CD14-positive monocyte (primary cell): ENCODE measurements around the gene ARID3B. TPM values are rescaled to one million over a fixed set of nuclear protein-coding genes. Genes with fewer than 3 reads are reported as not detected.
A peak's percentile ranks its signal among the peaks of the same experiment; 100 is the strongest.

Experiments used
- DNase-seq, 3 donors: peaks; one replicate each; pipeline ENCODE4 v3.0.0-alpha.2; 2011 to 2022
- H2AFZ ChIP-seq: 2 replicates; pipeline ENCODE4 v1.6.0; 2012; ENCODE audit warnings: mild to moderate bottlenecking, low read depth, low read length, inconsistent platforms; ENCODE audit not compliant: insufficient read depth, poor library complexity, severe bottlenecking
- H3K27ac ChIP-seq, 2 donors: 1 replicate in 1 of 2; 2 replicates in 1 of 2; pipeline ENCODE4 v1.5.1; 2012 to 2013; ENCODE audit warnings: low read length in 2 of 2, control low read depth in 1 of 2, inconsistent platforms in 1 of 2, low read depth in 1 of 2, mild to moderate bottlenecking in 1 of 2
- H3K27me3 ChIP-seq, 2 donors: one replicate each; pipeline versions ENCODE4 v1.6.0 to v1.6.1; 2011 to 2013; ENCODE audit warnings: low read length in 2 of 2; ENCODE audit not compliant: control insufficient read depth in 2 of 2, insufficient read depth in 2 of 2
- H3K36me3 ChIP-seq, 2 donors: replicated peaks in 1 of 2; 1 replicate in 1 of 2; 2 replicates in 1 of 2; pipeline versions ENCODE4 v1.5.1 to v1.6.1; 2012 to 2013; ENCODE audit warnings: low read length in 2 of 2, control low read depth in 1 of 2, inconsistent platforms in 1 of 2, mild to moderate bottlenecking in 1 of 2; ENCODE audit not compliant: insufficient read depth in 2 of 2, control insufficient read depth in 1 of 2
- H3K4me1 ChIP-seq, 2 donors: 1 replicate in 1 of 2; 2 replicates in 1 of 2; pipeline versions ENCODE4 v1.5.1 to v1.6.1; 2012 to 2013; ENCODE audit warnings: low read length in 2 of 2, control low read depth in 1 of 2, inconsistent platforms in 1 of 2, mild to moderate bottlenecking in 1 of 2, moderate library complexity in 1 of 2; ENCODE audit not compliant: insufficient read depth in 2 of 2, control insufficient read depth in 1 of 2
- H3K4me2 ChIP-seq: replicated peaks from 2 replicates; pipeline ENCODE3; 2012; ENCODE audit warnings: low read length, moderate library complexity, mild to moderate bottlenecking; ENCODE audit not compliant: poor library complexity, severe bottlenecking; ENCODE audit errors: extremely low read depth
- H3K4me3 ChIP-seq, 3 experiments: fragments of 200-600 bp in 1 of 3; sonication (generic) in 1 of 3; replicated peaks in 1 of 3; 1 replicate in 2 of 3; 2 replicates in 1 of 3; pipeline ENCODE4 v1.5.1; 2011 to 2013; ENCODE audit warnings: low read length in 3 of 3, mild to moderate bottlenecking in 3 of 3, control low read depth in 2 of 3, low read depth in 2 of 3, inconsistent platforms in 1 of 3, moderate library complexity in 1 of 3
- H3K79me2 ChIP-seq: 2 replicates; pipeline ENCODE4 v1.6.0; 2012; ENCODE audit warnings: mild to moderate bottlenecking, control low read depth, inconsistent platforms, low read length, moderate library complexity; ENCODE audit not compliant: insufficient read depth
- H3K9ac ChIP-seq: 2 replicates; pipeline ENCODE4 v1.6.0; 2017; ENCODE audit warnings: low read length, mild to moderate bottlenecking; ENCODE audit not compliant: insufficient read depth, poor library complexity, severe bottlenecking
- H3K9me3 ChIP-seq, 2 donors: replicated peaks in 1 of 2; 1 replicate in 1 of 2; 2 replicates in 1 of 2; pipeline versions ENCODE4 v1.5.1 to v1.6.1; 2012 to 2013; ENCODE audit warnings: low read length in 2 of 2, control low read depth in 1 of 2; ENCODE audit not compliant: control insufficient read depth in 1 of 2, insufficient read depth in 1 of 2
- H4K20me1 ChIP-seq: 2 replicates; pipeline ENCODE4 v1.6.0; 2012; ENCODE audit warnings: mild to moderate bottlenecking, low read length, control low read depth, moderate library complexity; ENCODE audit not compliant: insufficient read depth
- H3K27ac Mint-ChIP-seq, 7 donors: one replicate each; pipeline ENCODE4 v1.8.0; 2020; ENCODE audit warnings: mild to moderate bottlenecking in 7 of 7, mixed read lengths in 7 of 7, moderate library complexity in 6 of 7, inconsistent platforms in 2 of 7
- H3K27me3 Mint-ChIP-seq, 3 donors: one replicate each; pipeline ENCODE4 v1.8.0; 2021 to 2022; ENCODE audit warnings: low read depth in 3 of 3, mild to moderate bottlenecking in 3 of 3, mixed read lengths in 3 of 3, moderate library complexity in 3 of 3, inconsistent platforms in 1 of 3
- H3K36me3 Mint-ChIP-seq, 2 donors: one replicate each; pipeline ENCODE4 v1.8.0; 2020; ENCODE audit warnings: mixed read lengths in 2 of 2, inconsistent platforms in 1 of 2, mild to moderate bottlenecking in 1 of 2
- H3K4me1 Mint-ChIP-seq: one replicate; pipeline ENCODE4 v1.8.0; 2020; ENCODE audit warnings: mild to moderate bottlenecking, mixed read lengths
- H3K4me3 Mint-ChIP-seq, 2 donors: one replicate each; pipeline ENCODE4 v1.8.0; 2020; ENCODE audit warnings: mild to moderate bottlenecking in 2 of 2, mixed read lengths in 2 of 2, moderate library complexity in 1 of 2
- H3K9me3 Mint-ChIP-seq, 7 donors: one replicate each; pipeline ENCODE4 v1.8.0; 2020 to 2022; ENCODE audit warnings: mixed read lengths in 7 of 7, mild to moderate bottlenecking in 6 of 7, moderate library complexity in 6 of 7, inconsistent platforms in 2 of 7
- WGBS: methylation state at CpG from one replicate; pipeline ENCODE4 v1.1.5; 2013; ENCODE audit warnings: missing lambda C conversion rate; ENCODE audit not compliant: insufficient coverage; 5-methylcytosine and 5-hydroxymethylcytosine counted together
- intact Hi-C, 2 donors: fragments of 100-400 bp; cut with micrococcal nuclease; formaldehyde crosslinking; loops; one replicate each; pipeline versions ENCODE4 v1.15.0 to v1.15.1; 2023
- polyA plus RNA-seq, 3 donors: library from polyadenylated mRNA; depleted of rRNA in 1 of 3; unstranded in 2 of 3; stranded (reverse) in 1 of 3; fragments of 300-500 nt in 2 of 3; fragments of >200 nt in 1 of 3; fragmentation: Illumina TruSeq in 2 of 3; gene quantifications; 1 replicate in 2 of 3; 2 replicates in 1 of 3; pipeline ENCODE4 v1.2.3, GENCODE V29; 2012 to 2021
- TF ChIP-seq, protein P1 (sequence below): fragments of 200-600 bp; IDR thresholded peaks from one replicate; pipeline ENCODE4 v1.8.0; 2022; ENCODE audit warnings: antibody characterized with exemption, mild to moderate bottlenecking

The ARID3B gene
- polyA plus RNA-seq, 3 donors = 2.3 to 17.4 (median 4.4) TPM

DNA sequence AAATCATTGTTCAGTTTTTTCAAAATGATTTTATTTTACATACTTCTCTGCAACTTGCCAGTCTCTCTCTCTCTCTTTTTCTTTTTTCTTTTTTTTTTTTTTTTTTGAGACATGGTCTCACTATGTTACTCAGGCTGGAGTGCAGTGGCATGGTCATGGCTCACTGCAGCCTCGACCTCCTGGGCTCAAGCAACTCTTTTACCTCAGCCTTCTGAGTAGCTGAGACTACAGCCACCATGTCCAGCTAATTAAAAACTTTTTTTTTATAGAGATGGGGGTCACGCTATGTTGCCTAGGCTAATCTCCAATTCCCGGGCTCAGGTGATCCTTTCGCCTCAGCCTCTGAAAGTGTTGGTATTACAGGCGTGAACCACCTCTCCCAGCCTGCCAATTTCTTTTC lies 12.1 kb upstream of the ARID3B start:
- peaks cover 0 to 1% (median 0%) of the 10 kb centered on the region in 3 donors for H3K27me3 Mint-ChIP-seq
- H3K4me3 Mint-ChIP-seq = no peak overlapping the region
- H3K9ac ChIP-seq = no peak overlapping the region
- H3K4me3 ChIP-seq = no peak overlapping the region
- H3K4me1 Mint-ChIP-seq = peaks cover 16% of the 10 kb centered on the region
- H2AFZ ChIP-seq = no peak overlapping the region
- no CpG with 5 or more reads among the region's 5 CpGs for WGBS
- H3K79me2 ChIP-seq = no peaks in the 10 kb centered on the region
- peaks cover 9 to 10% of the 10 kb centered on the region in 2 donors for H3K4me1 ChIP-seq
- TF ChIP-seq, protein P1, sequence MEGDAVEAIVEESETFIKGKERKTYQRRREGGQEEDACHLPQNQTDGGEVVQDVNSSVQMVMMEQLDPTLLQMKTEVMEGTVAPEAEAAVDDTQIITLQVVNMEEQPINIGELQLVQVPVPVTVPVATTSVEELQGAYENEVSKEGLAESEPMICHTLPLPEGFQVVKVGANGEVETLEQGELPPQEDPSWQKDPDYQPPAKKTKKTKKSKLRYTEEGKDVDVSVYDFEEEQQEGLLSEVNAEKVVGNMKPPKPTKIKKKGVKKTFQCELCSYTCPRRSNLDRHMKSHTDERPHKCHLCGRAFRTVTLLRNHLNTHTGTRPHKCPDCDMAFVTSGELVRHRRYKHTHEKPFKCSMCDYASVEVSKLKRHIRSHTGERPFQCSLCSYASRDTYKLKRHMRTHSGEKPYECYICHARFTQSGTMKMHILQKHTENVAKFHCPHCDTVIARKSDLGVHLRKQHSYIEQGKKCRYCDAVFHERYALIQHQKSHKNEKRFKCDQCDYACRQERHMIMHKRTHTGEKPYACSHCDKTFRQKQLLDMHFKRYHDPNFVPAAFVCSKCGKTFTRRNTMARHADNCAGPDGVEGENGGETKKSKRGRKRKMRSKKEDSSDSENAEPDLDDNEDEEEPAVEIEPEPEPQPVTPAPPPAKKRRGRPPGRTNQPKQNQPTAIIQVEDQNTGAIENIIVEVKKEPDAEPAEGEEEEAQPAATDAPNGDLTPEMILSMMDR = no peak
- no peaks in the 10 kb centered on the region for H4K20me1 ChIP-seq
- H3K27me3 ChIP-seq = no peaks in the 10 kb centered on the region
- DNase-seq = no peak
- H3K27ac Mint-ChIP-seq = peak overlapping the region in 1 of 7 donors; percentile 53
- H3K9me3 ChIP-seq = no peaks in the 10 kb centered on the region
- no peaks in the 10 kb centered on the region for H3K36me3 Mint-ChIP-seq
- no peaks in the 10 kb centered on the region for H3K36me3 ChIP-seq
- intact Hi-C loops = no loop called here
- H3K4me2 ChIP-seq = no peak overlapping the region
- no peak overlapping the region for H3K27ac ChIP-seq
- H3K9me3 Mint-ChIP-seq = no peaks in the 10 kb centered on the region

DNA sequence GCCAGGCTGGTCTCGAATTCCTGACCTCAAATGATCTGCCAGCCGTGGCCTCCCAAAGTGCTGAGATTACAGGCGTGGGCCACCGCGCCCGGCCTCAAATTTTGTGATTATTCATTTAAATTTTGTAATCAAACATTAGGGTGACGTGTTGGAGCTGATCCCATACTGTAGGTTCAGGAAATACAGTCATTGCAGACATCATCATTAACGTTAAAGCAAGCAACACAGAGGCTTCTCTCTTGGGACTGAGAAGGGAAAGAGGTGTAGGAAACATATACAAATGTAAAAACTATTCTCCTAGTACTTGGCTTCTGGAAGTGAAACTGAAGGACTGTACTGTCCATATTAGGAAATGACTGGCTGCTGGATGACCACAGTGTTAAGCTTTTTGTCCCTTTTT lies 11.1 kb upstream of the ARID3B start:
- peak overlapping the region; percentile 33 for H2AFZ ChIP-seq
- H3K9me3 Mint-ChIP-seq = no peaks in the 10 kb centered on the region
- H3K4me2 ChIP-seq = peak overlapping the region; percentile 3

More for the DNA sequence above, 11.1 kb upstream of the ARID3B start:
- peaks cover 16% of the 10 kb centered on the region for H3K4me1 Mint-ChIP-seq
- Histone ChIP-seq H3K4me1 (peaks cover 9 to 10% of the 10 kb centered on the region in 2 donors), H3K9me3 (no peaks in the 10 kb centered on the region), H3K27me3 (no peaks in the 10 kb centered on the region), H3K9ac (no peak overlapping the region), H4K20me1 (no peaks in the 10 kb centered on the region), H3K27ac (peak overlapping the region; percentile 16 to 49), H3K36me3 (no peaks in the 10 kb centered on the region), H3K4me3 (no peak overlapping the region), H3K79me2 (no peaks in the 10 kb centered on the region)
- H3K36me3 Mint-ChIP-seq = no peaks in the 10 kb centered on the region
- intact Hi-C loops = no loop called here
- TF ChIP-seq, protein P1 = no peak
- H3K27me3 Mint-ChIP-seq = peaks cover 0 to 1% (median 0%) of the 10 kb centered on the region in 3 donors
- peak; percentile 42 to 71 (median 52) for DNase-seq
- peak overlapping the region in 1 of 2 donors; percentile 4 for H3K4me3 Mint-ChIP-seq
- 52% methylated on average over 2 of the region's 8 CpGs for WGBS
- peak overlapping the region; percentile 31 to 92 (median 79) for H3K27ac Mint-ChIP-seq
